DND-41 (cell line): ENCODE data around the gene FTO.

ENCODE experiments used
- CTCF ChIP-seq: IDR thresholded peaks from 2 replicates; pipeline ENCODE4 v1.5.1; 2012; ENCODE audit warnings: borderline replicate concordance, low read length, moderate library complexity, mild to moderate bottlenecking; ENCODE audit not compliant: poor library complexity, severe bottlenecking; ENCODE audit errors: extremely low read depth
- EZH2 ChIP-seq: IDR thresholded peaks from 3 replicates; pipeline ENCODE4 v1.6.1; 2012; ENCODE audit warnings: borderline replicate concordance, low read depth, mild to moderate bottlenecking, moderate library complexity, low read length, inconsistent platforms; ENCODE audit not compliant: severe bottlenecking

GRCh38 chr16:54075446-54075845 is 371.5 kb downstream of the FTO start:
- TF ChIP-seq CTCF (no peak), EZH2 (no peak)
